ENCODE measurements around the gene RIMS1.
"Not testable (repeated sequence)": the region's sequence is repeated elsewhere in the genome, so short reads cannot be mapped to it uniquely, and the experiment has no call there.

The RIMS1 gene

GRCh38 chr6:72002415-72002814, 116.1 kb downstream of the RIMS1 start:
- H3K27ac ChIP-seq: no peak overlapping the region
- no peak for DNase-seq (ENCODE audit: low spot score)
- POLR2A ChIA-PET (ENCODE audit: low non-redundant PET): no interaction called here
- CTCF ChIA-PET: no interaction called here
- TF ChIP-seq CTCF (conservative IDR thresholded peaks at IDR 0.05; ENCODE audit: low read depth): no peak

GRCh38 chr6:72006591-72006990, 120.2 kb downstream of the RIMS1 start:
- DNase-seq (ENCODE audit: low spot score); H3K27ac ChIP-seq; POLR2A ChIA-PET (ENCODE audit: low non-redundant PET); CTCF ChIA-PET: not testable (repeated sequence)

- no peak for TF ChIP-seq CTCF (conservative IDR thresholded peaks at IDR 0.05; ENCODE audit: low read depth)
- no peak for DNase-seq (ENCODE audit: low spot score)
- ChIA-PET CTCF (no interaction called here), POLR2A (ENCODE audit: low non-redundant PET) (no interaction called here)
- no peak overlapping the region for H3K27ac ChIP-seq
Measured at GRCh38 chr6:72022830-72023229, 136.5 kb downstream of the RIMS1 start.

- DNase-seq (ENCODE audit: low spot score): peak; percentile 14
- TF ChIP-seq CTCF (conservative IDR thresholded peaks at IDR 0.05; ENCODE audit: low read depth): no peak
- ChIA-PET POLR2A (ENCODE audit: low non-redundant PET) (no interaction called here), CTCF (no interaction called here)
- H3K27ac ChIP-seq: no peak overlapping the region
Measured at GRCh38 chr6:72031471-72031870, 145.1 kb downstream of the RIMS1 start.

GRCh38 chr6:72032086-72032485, 145.7 kb downstream of the RIMS1 start:
- POLR2A ChIA-PET (ENCODE audit: low non-redundant PET): no interaction called here

GRCh38 chr6:72035486-72035885, 149.1 kb downstream of the RIMS1 start:
- no peak for DNase-seq (ENCODE audit: low spot score)
- ChIA-PET CTCF (no interaction called here), POLR2A (ENCODE audit: low non-redundant PET) (no interaction called here)
- H3K27ac ChIP-seq: no peak overlapping the region
- no peak for TF ChIP-seq CTCF (conservative IDR thresholded peaks at IDR 0.05; ENCODE audit: low read depth)

More at GRCh38 chr6:72032086-72032485, 145.7 kb downstream of the RIMS1 start:
- CTCF ChIA-PET: no interaction called here
- no peak for TF ChIP-seq CTCF (conservative IDR thresholded peaks at IDR 0.05; ENCODE audit: low read depth)
- DNase-seq (ENCODE audit: low spot score): peak; percentile 27
- no peak overlapping the region for H3K27ac ChIP-seq

GRCh38 chr6:72035966-72036365, 149.6 kb downstream of the RIMS1 start:
- no peak for DNase-seq (ENCODE audit: low spot score)
- POLR2A ChIA-PET (ENCODE audit: low non-redundant PET): no interaction called here
- no peak overlapping the region for H3K27ac ChIP-seq
- CTCF ChIA-PET: no interaction called here
- no peak for TF ChIP-seq CTCF (conservative IDR thresholded peaks at IDR 0.05; ENCODE audit: low read depth)

Measured in RWPE1 (cell line).